Neuronal stem cell (in vitro differentiated cells): ENCODE measurements around the gene FIGNL1.

Source experiments
- DNase-seq: peaks from one replicate; pipeline ENCODE4 v3.0.0-alpha.2; 2013; ENCODE audit warnings: low spot score
- H2AFZ ChIP-seq: one replicate; pipeline ENCODE4 v1.6.1; 2013; ENCODE audit warnings: mild to moderate bottlenecking, low read length, inconsistent platforms
- H2AK5ac ChIP-seq: 2 replicates; pipeline ENCODE4 v1.6.1; 2013; ENCODE audit warnings: low read depth, mild to moderate bottlenecking, inconsistent platforms, low read length, moderate library complexity, mixed read lengths
- H2BK120ac ChIP-seq: 2 replicates; pipeline ENCODE4 v1.6.1; 2013; ENCODE audit warnings: low read depth, mild to moderate bottlenecking, inconsistent platforms, low read length, moderate library complexity, mixed read lengths
- H2BK12ac ChIP-seq: one replicate; pipeline ENCODE4 v1.6.1; 2013; ENCODE audit warnings: low read length, inconsistent platforms
- H2BK15ac ChIP-seq: 2 replicates; pipeline ENCODE4 v1.6.1; 2013; ENCODE audit warnings: mild to moderate bottlenecking, low read length, inconsistent platforms, mixed read lengths
- H2BK5ac ChIP-seq: one replicate; pipeline ENCODE4 v1.6.1; 2013; ENCODE audit warnings: inconsistent platforms, mild to moderate bottlenecking, low read length, moderate library complexity
- H3K14ac ChIP-seq: one replicate; pipeline ENCODE4 v1.6.1; 2013; ENCODE audit warnings: low read length, inconsistent platforms
- H3K18ac ChIP-seq: 2 replicates; pipeline ENCODE4 v1.6.1; 2013; ENCODE audit warnings: low read length, inconsistent platforms
- H3K23ac ChIP-seq: 2 replicates; pipeline ENCODE4 v1.6.1; 2013; ENCODE audit warnings: low read depth, mild to moderate bottlenecking, mixed read lengths, low read length, inconsistent platforms; ENCODE audit not compliant: poor library complexity
- H3K27ac ChIP-seq: replicated peaks from 3 replicates; pipeline ENCODE4 v1.5.1; 2013; ENCODE audit warnings: low read length, inconsistent platforms
- H3K27me3 ChIP-seq, 3 experiments: 2 replicates each; pipeline ENCODE4 v1.6.1; 2013; ENCODE audit warnings: low read length in 3 of 3, mild to moderate bottlenecking in 2 of 3, inconsistent platforms in 1 of 3, low read depth in 1 of 3, mixed read lengths in 1 of 3, moderate library complexity in 1 of 3; ENCODE audit not compliant: control insufficient read depth in 3 of 3, insufficient read depth in 3 of 3
- H3K36me3 ChIP-seq, 2 donors: replicated peaks in 1 of 2; 2 replicates each; pipeline ENCODE4 v1.6.1; 2013; ENCODE audit warnings: low read length in 2 of 2; ENCODE audit not compliant: control insufficient read depth in 2 of 2, insufficient read depth in 2 of 2
- H3K4ac ChIP-seq: 2 replicates; pipeline ENCODE4 v1.6.1; 2013; ENCODE audit warnings: inconsistent platforms, mild to moderate bottlenecking, low read length, moderate library complexity
- H3K4me1 ChIP-seq, 2 donors: 1 replicate in 1 of 2; 2 replicates in 1 of 2; pipeline ENCODE4 v1.6.1; 2013; ENCODE audit warnings: low read length in 2 of 2, low read depth in 1 of 2; ENCODE audit not compliant: control insufficient read depth in 2 of 2, insufficient read depth in 1 of 2
- H3K4me2 ChIP-seq: one replicate; pipeline ENCODE4 v1.6.1; 2013; ENCODE audit warnings: mild to moderate bottlenecking, low read length, inconsistent platforms; ENCODE audit not compliant: insufficient read depth, poor library complexity, severe bottlenecking
- H3K4me3 ChIP-seq, 2 donors: 2 replicates each; pipeline ENCODE4 v1.5.1; 2013; ENCODE audit warnings: low read length in 2 of 2, mild to moderate bottlenecking in 2 of 2, inconsistent platforms in 1 of 2, moderate library complexity in 1 of 2
- H3K79me1 ChIP-seq: one replicate; pipeline ENCODE4 v1.6.1; 2013; ENCODE audit warnings: low read depth, mild to moderate bottlenecking, inconsistent platforms, low read length, moderate library complexity
- H3K9ac ChIP-seq: one replicate; pipeline ENCODE4 v1.6.1; 2013; ENCODE audit warnings: mild to moderate bottlenecking, low read depth, low read length, inconsistent platforms; ENCODE audit not compliant: poor library complexity
- H3K9me3 ChIP-seq, 2 donors: replicated peaks in 1 of 2; 2 replicates each; pipeline versions ENCODE3 to v1.6.1; 2013; ENCODE audit warnings: low read length in 2 of 2, mild to moderate bottlenecking in 2 of 2, inconsistent platforms in 1 of 2, low read depth in 1 of 2, mixed read lengths in 1 of 2, moderate library complexity in 1 of 2; ENCODE audit not compliant: control insufficient read depth in 2 of 2, insufficient read depth in 1 of 2
- H4K8ac ChIP-seq: one replicate; pipeline ENCODE4 v1.6.1; 2013; ENCODE audit warnings: low read depth, mild to moderate bottlenecking, inconsistent platforms, low read length, moderate library complexity
- H4K91ac ChIP-seq: one replicate; pipeline ENCODE4 v1.6.1; 2013; ENCODE audit warnings: low read length, low read depth, mild to moderate bottlenecking, inconsistent platforms; ENCODE audit not compliant: poor library complexity
- WGBS, 2 donors: extraction: QIAGEN DNeasy Blood & Tissue Kit; methylation state at CpG; one replicate each; pipeline ENCODE4 v1.1.7; 2013; ENCODE audit warnings: missing lambda C conversion rate in 2 of 2, mixed read lengths in 1 of 2; ENCODE audit not compliant: insufficient read length in 2 of 2, insufficient replicate concordance in 1 of 2; ENCODE audit errors: extremely low coverage in 2 of 2; 5-methylcytosine and 5-hydroxymethylcytosine counted together

The FIGNL1 gene

DNA sequence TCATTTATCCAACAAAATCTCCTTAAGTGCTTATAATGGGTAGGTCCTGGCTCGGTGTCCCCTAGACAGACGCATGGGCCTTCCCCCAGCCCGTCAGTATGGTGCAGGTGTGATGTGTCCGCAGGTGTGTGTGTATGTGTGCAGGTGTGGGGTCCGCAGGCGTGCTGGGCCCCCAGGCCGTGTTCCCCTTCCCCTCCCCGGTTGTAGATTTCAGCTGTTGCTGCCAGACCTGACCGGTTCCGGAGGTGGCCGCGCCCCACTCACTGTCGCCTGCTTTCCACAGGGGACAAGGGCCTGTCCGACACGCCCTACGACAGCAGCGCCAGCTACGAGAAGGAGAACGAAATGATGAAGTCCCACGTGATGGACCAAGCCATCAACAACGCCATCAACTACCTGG lies 50.5 kb downstream of the FIGNL1 start:
- no peak overlapping the region for H4K91ac ChIP-seq
- no peaks in the 10 kb centered on the region for H3K79me1 ChIP-seq
- H3K23ac ChIP-seq, result no peak overlapping the region
- H2BK12ac ChIP-seq, result no peak overlapping the region
- no peak overlapping the region for H3K27ac ChIP-seq
- no peak overlapping the region for H2BK15ac ChIP-seq
- H2BK120ac ChIP-seq, result no peak overlapping the region
- H2BK5ac ChIP-seq, result no peak overlapping the region
- no peaks in the 10 kb centered on the region for H3K36me3 ChIP-seq
- no CpG with 5 or more reads among the region's 21 CpGs for WGBS, 2 donors
- H3K4ac ChIP-seq, result no peak overlapping the region
- no peak overlapping the region for H3K18ac ChIP-seq
- no peak overlapping the region for H3K4me3 ChIP-seq
- H3K9ac ChIP-seq, result no peak overlapping the region
- peak overlapping the region; percentile 77 for H3K14ac ChIP-seq
- no peaks in the 10 kb centered on the region for H3K9me3 ChIP-seq
- no peak for DNase-seq
- H3K4me1 ChIP-seq, result no peaks in the 10 kb centered on the region
- H2AK5ac ChIP-seq, result peak overlapping the region; percentile 86
- no peak overlapping the region for H3K4me2 ChIP-seq
- H3K27me3 ChIP-seq, result no peaks in the 10 kb centered on the region
- peak overlapping the region; percentile 49 for H4K8ac ChIP-seq
- no peak overlapping the region for H2AFZ ChIP-seq

- Histone ChIP-seq H3K4me3 (no peak overlapping the region), H3K27me3 (no peaks in the 10 kb centered on the region), H3K79me1 (no peaks in the 10 kb centered on the region), H3K4ac (no peak overlapping the region), H3K18ac (no peak overlapping the region), H2BK120ac (no peak overlapping the region), H3K9me3 (no peaks in the 10 kb centered on the region), H3K9ac (no peak overlapping the region), H3K27ac (no peak overlapping the region), H3K23ac (no peak overlapping the region), H3K36me3 (no peaks in the 10 kb centered on the region), H3K14ac (no peak overlapping the region), H2BK12ac (no peak overlapping the region), H3K4me2 (no peak overlapping the region), H4K91ac (no peak overlapping the region), H3K4me1 (no peaks in the 10 kb centered on the region), H2BK15ac (no peak overlapping the region), H2AK5ac (no peak overlapping the region), H4K8ac (no peak overlapping the region), H2AFZ (no peak overlapping the region), H2BK5ac (no peak overlapping the region)
- no peak for DNase-seq
- no CpG with 5 or more reads among the region's 1 CpG for WGBS, 2 donors
Observed at GRCh38 chr7:50399206-50399605, 50.9 kb downstream of the FIGNL1 start.

GRCh38 chr7:50397971-50398324 lies 52.2 kb downstream of the FIGNL1 start:
- WGBS, 2 donors, result no CpG with 5 or more reads among the region's 1 CpG
- no peak overlapping the region for H4K91ac ChIP-seq
- no peaks in the 10 kb centered on the region for H3K27me3 ChIP-seq

GRCh38 chr7:50397320-50397970 lies 52.7 kb downstream of the FIGNL1 start:
- H3K79me1 ChIP-seq, result no peaks in the 10 kb centered on the region
- H2BK15ac ChIP-seq, result no peak overlapping the region
- H3K4me1 ChIP-seq, result no peaks in the 10 kb centered on the region
- H3K14ac ChIP-seq, result no peak overlapping the region
- no peak for DNase-seq
- no peak overlapping the region for H4K91ac ChIP-seq
- H2BK120ac ChIP-seq, result no peak overlapping the region
- no peak overlapping the region for H3K27ac ChIP-seq
- no peak overlapping the region for H2BK12ac ChIP-seq
- no peak overlapping the region for H4K8ac ChIP-seq
- no peak overlapping the region for H3K23ac ChIP-seq
- no peak overlapping the region for H2AK5ac ChIP-seq
- no peaks in the 10 kb centered on the region for H3K9me3 ChIP-seq
- H2AFZ ChIP-seq, result no peak overlapping the region
- H3K4me3 ChIP-seq, result no peak overlapping the region
- no CpG with 5 or more reads among the region's 2 CpGs for WGBS, 2 donors
- H3K9ac ChIP-seq, result no peak overlapping the region
- H3K27me3 ChIP-seq, result no peaks in the 10 kb centered on the region
- no peak overlapping the region for H3K18ac ChIP-seq
- H3K4ac ChIP-seq, result no peak overlapping the region
- H3K36me3 ChIP-seq, result no peaks in the 10 kb centered on the region
- no peak overlapping the region for H3K4me2 ChIP-seq
- H2BK5ac ChIP-seq, result no peak overlapping the region

More at GRCh38 chr7:50397971-50398324, 52.2 kb downstream of the FIGNL1 start:
- Histone ChIP-seq H3K23ac (no peak overlapping the region), H2AK5ac (no peak overlapping the region), H3K36me3 (no peaks in the 10 kb centered on the region), H3K9me3 (no peaks in the 10 kb centered on the region), H3K4me2 (no peak overlapping the region), H2BK12ac (no peak overlapping the region), H4K8ac (no peak overlapping the region), H3K18ac (no peak overlapping the region), H3K4me3 (no peak overlapping the region), H3K27ac (no peak overlapping the region), H3K9ac (no peak overlapping the region), H2AFZ (no peak overlapping the region), H2BK15ac (no peak overlapping the region), H3K4me1 (no peaks in the 10 kb centered on the region), H3K14ac (no peak overlapping the region), H2BK5ac (no peak overlapping the region), H2BK120ac (no peak overlapping the region), H3K4ac (no peak overlapping the region), H3K79me1 (no peaks in the 10 kb centered on the region)
- DNase-seq, result no peak
